HCT116 (cell line): ENCODE results near the gene NFIX. TPM values are rescaled to one million over a fixed set of nuclear protein-coding genes. Genes with fewer than 3 reads are reported as not detected.

Experiments
- ATAC-seq: fragments of 200-7000 bp; cut with Tn5 transposase; 2 replicates; pipeline ENCODE4 v1.9.1; 2020; ENCODE audit warnings: mild to moderate bottlenecking, moderate library complexity
- BruUV-seq: library from RNA; stranded (reverse); fragments of 400-500 nt; replicated peaks from 2 replicates; lab custom pipeline; 2021; lab: Mats Ljungman, UMichigan
- CTCF ChIA-PET: fragments of 300-600 bp; sonication (Branson Sonifier 250); formaldehyde crosslinking; loops from one replicate; lab custom pipeline; 2021; ENCODE audit warnings: antibody characterized with exemption; lab: Charles Lee
- POLR2A ChIA-PET: fragments of 300-600, 350-600 bp; sonication (Branson Sonifier 250); formaldehyde crosslinking; loops from one replicate; lab custom pipeline; 2021; ENCODE audit warnings: antibody characterized with exemption; lab: Charles Lee
- RAD21 ChIA-PET, 2 experiments: fragments of 300-600 bp; sonication (Branson Sonifier 250); formaldehyde crosslinking; loops; one replicate each; lab custom pipeline; 2023; ENCODE audit warnings: low total read pairs in 2 of 2; ENCODE audit not compliant: uncharacterized antibody in 2 of 2, unreplicated experiment in 2 of 2, low non-redundant PET in 1 of 2; lab: Charles Lee
- DNase-seq: peaks from one replicate; pipeline ENCODE4 v3.0.0-alpha.2; 2010; ENCODE audit warnings: low read depth, low spot score
- H2AFZ ChIP-seq: fragments of 200-600 bp; shearing (Covaris generic), sonication (generic); 2 replicates; pipeline ENCODE4 v1.6.1; 2017; ENCODE audit warnings: low read depth, mixed run types, mixed read lengths, antibody characterized with exemption, low read length; ENCODE audit not compliant: poor library complexity, severe bottlenecking
- H3K27ac ChIP-seq: 2 replicates; pipeline ENCODE4 v1.5.1; 2012; ENCODE audit warnings: low read depth, low read length
- H3K27me3 ChIP-seq: fragments of 200-600 bp; sonication (generic); 2 replicates; pipeline ENCODE4 v1.6.1; 2016; ENCODE audit warnings: mixed run types, low read length, mixed read lengths; ENCODE audit not compliant: insufficient read depth
- H3K36me3 ChIP-seq, 2 experiments: fragments of 200-500 bp in 1 of 2; fragments of 200-600 bp in 1 of 2; sonication (Bioruptor generic) in 1 of 2; sonication (generic) in 1 of 2; 2 replicates each; pipeline versions ENCODE4 v1.5.1 to v1.6.1; 2014 to 2016; ENCODE audit warnings: low read length in 2 of 2, inconsistent platforms in 1 of 2, mixed read lengths in 1 of 2, mixed run types in 1 of 2; ENCODE audit not compliant: insufficient read depth in 2 of 2, control insufficient read depth in 1 of 2
- H3K4me1 ChIP-seq, 2 experiments: fragments of 200-600 bp in 1 of 2; sonication (generic) in 1 of 2; 2 replicates each; pipeline versions ENCODE4 v1.5.1 to v1.6.1; 2012 to 2017; ENCODE audit warnings: low read length in 2 of 2, inconsistent platforms in 1 of 2, mild to moderate bottlenecking in 1 of 2, mixed read lengths in 1 of 2, mixed run types in 1 of 2, moderate library complexity in 1 of 2; ENCODE audit not compliant: insufficient read depth in 2 of 2, control insufficient read depth in 1 of 2
- H3K4me2 ChIP-seq: fragments of 200-600 bp; sonication (generic); 2 replicates; pipeline ENCODE4 v1.6.1; 2017; ENCODE audit warnings: mixed run types, low read length, mixed read lengths
- H3K4me3 ChIP-seq, 2 experiments: fragments of 200-600 bp in 1 of 2; sonication (generic) in 1 of 2; replicated peaks in 1 of 2; 2 replicates each; pipeline ENCODE4 v1.5.1; 2011 to 2016; ENCODE audit warnings: low read length in 2 of 2, control low read depth in 1 of 2, low read depth in 1 of 2, mild to moderate bottlenecking in 1 of 2, mixed read lengths in 1 of 2, mixed run types in 1 of 2
- H3K79me2 ChIP-seq: fragments of 200-600 bp; sonication (generic); 2 replicates; pipeline ENCODE4 v1.6.1; 2017; ENCODE audit warnings: mild to moderate bottlenecking, mixed run types, low read length, moderate library complexity, mixed read lengths; ENCODE audit not compliant: insufficient read depth
- H3K9ac ChIP-seq: fragments of 200-600 bp; sonication (generic); 2 replicates; pipeline ENCODE4 v1.6.1; 2016; ENCODE audit warnings: low read length, mixed read lengths
- H3K9me2 ChIP-seq: fragments of 200-600 bp; sonication (generic), shearing (Covaris generic); 2 replicates; pipeline ENCODE4 v1.6.1; 2017; ENCODE audit warnings: mixed run types, mild to moderate bottlenecking, moderate library complexity; ENCODE audit not compliant: insufficient read depth
- H3K9me3 ChIP-seq, 2 experiments: fragments of 200-500 bp in 1 of 2; fragments of 200-600 bp in 1 of 2; sonication (Bioruptor generic) in 1 of 2; sonication (generic) in 1 of 2; 2 replicates each; pipeline ENCODE4 v1.6.1; 2014 to 2017; ENCODE audit warnings: low read length in 2 of 2, mixed read lengths in 2 of 2, inconsistent platforms in 1 of 2, low read depth in 1 of 2, mild to moderate bottlenecking in 1 of 2, mixed run types in 1 of 2, moderate library complexity in 1 of 2; ENCODE audit not compliant: control insufficient read depth in 1 of 2, insufficient read depth in 1 of 2
- H4K20me1 ChIP-seq: fragments of 200-600 bp; sonication (generic), shearing (Covaris generic); 2 replicates; pipeline ENCODE4 v1.6.1; 2017; ENCODE audit warnings: mixed run types, mild to moderate bottlenecking, moderate library complexity; ENCODE audit not compliant: insufficient read depth
- CBX3 ChIP-seq: IDR thresholded peaks from 2 replicates; pipeline ENCODE4 v1.6.1; 2012; ENCODE audit warnings: low read depth
- EGR1 ChIP-seq: IDR thresholded peaks from 2 replicates; pipeline ENCODE4 v1.6.1; 2012; ENCODE audit warnings: low read depth
- JUND ChIP-seq: IDR thresholded peaks from 2 replicates; pipeline ENCODE4 v1.6.1; 2012
- POLR2A ChIP-seq: IDR thresholded peaks from 2 replicates; pipeline ENCODE4 v1.7.0; 2011; ENCODE audit warnings: borderline replicate concordance; ENCODE audit not compliant: insufficient read depth, insufficient read length; ENCODE audit errors: extremely low read depth
- intact Hi-C: fragments of 100-400 bp; cut with micrococcal nuclease; formaldehyde crosslinking; loops from 2 replicates; pipeline ENCODE4 v1.10.0; 2022
- total RNA-seq: library from RNA; stranded (reverse); gene quantifications from one replicate; pipeline ENCODE4 v1.2.1, GENCODE V29; 2021; ENCODE audit not compliant: unreplicated experiment
- TF ChIP-seq, protein P1 (sequence below): IDR thresholded peaks from 2 replicates; pipeline ENCODE4 v1.6.1; 2012; ENCODE audit warnings: low read depth
- TF ChIP-seq, protein P2 (sequence below): IDR thresholded peaks from 2 replicates; pipeline ENCODE4 v1.6.1; 2011; ENCODE audit warnings: mild to moderate bottlenecking, low read length, moderate library complexity; ENCODE audit not compliant: insufficient replicate concordance; ENCODE audit errors: extremely low read depth

NFIX gene
- total RNA-seq, 1 experiment from 2014 or later: 34.8 TPM

DNA sequence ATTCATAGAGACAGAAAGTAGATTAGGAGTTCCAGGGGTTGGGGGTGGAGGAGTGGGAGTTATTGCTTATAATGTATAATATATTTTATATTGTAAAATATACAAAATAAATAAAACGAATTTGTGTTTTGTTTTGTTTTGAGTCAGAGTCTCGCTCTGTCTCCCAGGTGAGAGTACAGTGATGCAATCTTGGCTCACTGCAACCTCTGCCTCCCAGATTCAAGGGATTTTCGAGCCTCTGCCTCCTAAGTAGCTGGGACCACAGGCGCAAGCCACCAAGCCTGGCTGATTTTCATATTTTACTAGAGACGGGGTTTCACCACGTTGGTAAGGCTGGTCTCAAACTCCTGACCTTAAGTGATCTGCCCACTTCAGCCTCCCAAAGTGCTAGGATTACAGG, 35.8 kb upstream of the NFIX start:
- H3K4me1 ChIP-seq: peaks cover 9 to 24% of the 10 kb centered on the region in 2 experiments
- H3K36me3 ChIP-seq: peaks cover 0 to 6% of the 10 kb centered on the region in 2 experiments; a peak in 1 of 4 replicates
- BruUV-seq: no TSS peak
- ChIA-PET POLR2A (no interaction called here), RAD21 (no interaction called here), CTCF (interaction anchor here (0.6 kb wide), 2 partner anchors 10 to 18 kb away, joined by 3 read pairs; partner anchors contain the start of gene DAND5)
- intact Hi-C loops: no loop called here
- no peak overlapping the region for H2AFZ ChIP-seq
- no peaks in the 10 kb centered on the region for H3K9me3 ChIP-seq
- H3K27ac ChIP-seq: no peak overlapping the region
- no peak for ATAC-seq
- TF ChIP-seq, protein P1, sequence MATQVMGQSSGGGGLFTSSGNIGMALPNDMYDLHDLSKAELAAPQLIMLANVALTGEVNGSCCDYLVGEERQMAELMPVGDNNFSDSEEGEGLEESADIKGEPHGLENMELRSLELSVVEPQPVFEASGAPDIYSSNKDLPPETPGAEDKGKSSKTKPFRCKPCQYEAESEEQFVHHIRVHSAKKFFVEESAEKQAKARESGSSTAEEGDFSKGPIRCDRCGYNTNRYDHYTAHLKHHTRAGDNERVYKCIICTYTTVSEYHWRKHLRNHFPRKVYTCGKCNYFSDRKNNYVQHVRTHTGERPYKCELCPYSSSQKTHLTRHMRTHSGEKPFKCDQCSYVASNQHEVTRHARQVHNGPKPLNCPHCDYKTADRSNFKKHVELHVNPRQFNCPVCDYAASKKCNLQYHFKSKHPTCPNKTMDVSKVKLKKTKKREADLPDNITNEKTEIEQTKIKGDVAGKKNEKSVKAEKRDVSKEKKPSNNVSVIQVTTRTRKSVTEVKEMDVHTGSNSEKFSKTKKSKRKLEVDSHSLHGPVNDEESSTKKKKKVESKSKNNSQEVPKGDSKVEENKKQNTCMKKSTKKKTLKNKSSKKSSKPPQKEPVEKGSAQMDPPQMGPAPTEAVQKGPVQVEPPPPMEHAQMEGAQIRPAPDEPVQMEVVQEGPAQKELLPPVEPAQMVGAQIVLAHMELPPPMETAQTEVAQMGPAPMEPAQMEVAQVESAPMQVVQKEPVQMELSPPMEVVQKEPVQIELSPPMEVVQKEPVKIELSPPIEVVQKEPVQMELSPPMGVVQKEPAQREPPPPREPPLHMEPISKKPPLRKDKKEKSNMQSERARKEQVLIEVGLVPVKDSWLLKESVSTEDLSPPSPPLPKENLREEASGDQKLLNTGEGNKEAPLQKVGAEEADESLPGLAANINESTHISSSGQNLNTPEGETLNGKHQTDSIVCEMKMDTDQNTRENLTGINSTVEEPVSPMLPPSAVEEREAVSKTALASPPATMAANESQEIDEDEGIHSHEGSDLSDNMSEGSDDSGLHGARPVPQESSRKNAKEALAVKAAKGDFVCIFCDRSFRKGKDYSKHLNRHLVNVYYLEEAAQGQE: no peak
- TF ChIP-seq CBX3: no peak
- TF ChIP-seq POLR2A: no peak
- TF ChIP-seq EGR1: no peak
- TF ChIP-seq, protein P2, sequence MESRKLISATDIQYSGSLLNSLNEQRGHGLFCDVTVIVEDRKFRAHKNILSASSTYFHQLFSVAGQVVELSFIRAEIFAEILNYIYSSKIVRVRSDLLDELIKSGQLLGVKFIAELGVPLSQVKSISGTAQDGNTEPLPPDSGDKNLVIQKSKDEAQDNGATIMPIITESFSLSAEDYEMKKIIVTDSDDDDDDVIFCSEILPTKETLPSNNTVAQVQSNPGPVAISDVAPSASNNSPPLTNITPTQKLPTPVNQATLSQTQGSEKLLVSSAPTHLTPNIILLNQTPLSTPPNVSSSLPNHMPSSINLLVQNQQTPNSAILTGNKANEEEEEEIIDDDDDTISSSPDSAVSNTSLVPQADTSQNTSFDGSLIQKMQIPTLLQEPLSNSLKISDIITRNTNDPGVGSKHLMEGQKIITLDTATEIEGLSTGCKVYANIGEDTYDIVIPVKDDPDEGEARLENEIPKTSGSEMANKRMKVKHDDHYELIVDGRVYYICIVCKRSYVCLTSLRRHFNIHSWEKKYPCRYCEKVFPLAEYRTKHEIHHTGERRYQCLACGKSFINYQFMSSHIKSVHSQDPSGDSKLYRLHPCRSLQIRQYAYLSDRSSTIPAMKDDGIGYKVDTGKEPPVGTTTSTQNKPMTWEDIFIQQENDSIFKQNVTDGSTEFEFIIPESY: no peak
- TF ChIP-seq JUND: no peak
- TF ChIP-seq, all 23 proteins: peak for 0
- no peak overlapping the region for H3K9ac ChIP-seq
- no peaks in the 10 kb centered on the region for H3K9me2 ChIP-seq
- no peak overlapping the region for H3K4me2 ChIP-seq
- DNase-seq: no peak
- no peak overlapping the region for H3K4me3 ChIP-seq
- H3K27me3 ChIP-seq: no peaks in the 10 kb centered on the region
- no peaks in the 10 kb centered on the region for H4K20me1 ChIP-seq
- H3K79me2 ChIP-seq: peaks cover 26% of the 10 kb centered on the region
